Thyroid gland (tissue), 4 donors: ENCODE results near the gene CD3E.

Experiments
- CTCF ChIP-seq, 6 experiments: fragments of 200-600 bp in 3 of 6; fragments of 450-650 bp in 3 of 6; sonication (generic) in 3 of 6; IDR thresholded peaks; one replicate each; pipeline ENCODE4 v1.5.1; 2016 to 2019; ENCODE audit warnings: antibody characterized with exemption in 6 of 6, mild to moderate bottlenecking in 2 of 6, inconsistent platforms in 1 of 6, moderate library complexity in 1 of 6
- POLR2A ChIP-seq, 2 donors: fragments of 450-650 bp; IDR thresholded peaks; one replicate each; pipeline ENCODE4 v1.6.1; 2017; ENCODE audit warnings: antibody characterized with exemption in 2 of 2, mild to moderate bottlenecking in 2 of 2, moderate library complexity in 1 of 2

DNA sequence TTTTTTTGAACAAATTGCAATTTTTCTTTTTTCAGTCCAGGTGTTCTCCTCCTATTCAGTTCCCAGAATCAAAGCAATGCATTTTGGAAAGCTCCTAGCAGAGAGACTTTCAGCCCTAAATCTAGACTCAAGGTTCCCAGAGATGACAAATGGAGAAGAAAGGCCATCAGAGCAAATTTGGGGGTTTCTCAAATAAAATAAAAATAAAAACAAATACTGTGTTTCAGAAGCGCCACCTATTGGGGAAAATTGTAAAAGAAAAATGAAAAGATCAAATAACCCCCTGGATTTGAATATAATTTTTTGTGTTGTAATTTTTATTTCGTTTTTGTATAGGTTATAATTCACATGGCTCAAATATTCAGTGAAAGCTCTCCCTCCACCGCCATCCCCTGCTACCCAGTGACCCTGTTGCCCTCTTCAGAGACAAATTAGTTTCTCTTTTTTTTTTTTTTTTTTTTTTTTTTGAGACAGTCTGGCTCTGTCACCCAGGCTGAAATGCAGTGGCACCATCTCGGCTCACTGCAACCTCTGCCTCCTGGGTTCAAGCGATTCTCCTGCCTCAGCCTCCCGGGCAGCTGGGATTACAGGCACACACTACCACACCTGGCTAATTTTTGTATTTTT, 48.7 kb downstream of the CD3E start:
- no peak for TF ChIP-seq POLR2A (IDR thresholded peaks at IDR 0.05)
- TF ChIP-seq CTCF (IDR thresholded peaks at IDR 0.05) = peak in 5 of 6 experiments; percentile 13 to 54 (median 47)
